ENCODE results near the gene ZNF224. TPM values are rescaled to one million over a fixed set of nuclear protein-coding genes. Genes with fewer than 3 reads are reported as not detected.
"Not testable (repeated sequence)": the region's sequence is repeated elsewhere in the genome, so short reads cannot be mapped to it uniquely, and the experiment has no call there.

Gene ZNF224
- total RNA-seq, 2 experiments from 2014 or later, result 13.3 to 14.0 TPM

DNA sequence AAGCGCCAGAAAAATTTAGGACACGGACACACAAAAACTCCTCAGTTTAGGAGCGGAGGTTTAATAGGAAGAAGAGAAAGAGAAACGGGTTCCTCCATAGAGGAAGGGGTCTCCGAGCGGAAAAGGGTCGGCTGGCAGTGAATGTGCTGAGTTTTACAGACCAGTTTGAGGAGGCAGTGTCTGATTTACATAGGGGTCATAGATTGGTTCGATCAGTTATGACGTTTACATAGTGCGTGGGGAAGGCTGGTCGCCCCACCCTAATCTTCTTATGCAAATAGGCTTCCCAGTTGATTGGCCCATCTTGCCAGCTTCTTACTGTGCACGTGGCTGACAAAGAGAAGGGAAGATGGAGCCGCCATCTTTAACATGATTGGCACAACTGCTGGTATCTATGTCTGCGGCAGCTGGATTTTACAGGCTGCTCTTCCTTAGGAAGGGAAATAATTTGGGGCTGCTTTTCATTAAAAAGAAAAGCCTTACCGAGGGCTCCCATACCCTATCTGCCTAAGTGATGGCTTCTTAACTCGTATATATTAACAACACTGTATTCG lies 17.8 kb downstream of the ZNF224 start:
- DNase-seq (peak; percentile 41), ATAC-seq (no peak)
- Mint-ChIP-seq H3K4me1 (ENCODE audit: low read depth) (peaks cover 12% of the 10 kb centered on the region), H3K9me3 (peaks cover 29% of the 10 kb centered on the region), H3K27me3 (no peaks in the 10 kb centered on the region), H3K36me3 (ENCODE audit: low read depth) (peaks cover 49% of the 10 kb centered on the region), H3K4me3 (peak overlapping the region; percentile 100), H3K27ac (no peak overlapping the region)
- intact Hi-C loops (cut with micrococcal nuclease), result no loop called here
- POLR2A ChIA-PET, result interaction anchor here (0.6 to 1.0 kb wide), 2 partner anchors 17 to 105 kb away, joined by 3 read pairs; no protein-coding TSS in a partner anchor
- CTCF ChIA-PET, result interaction anchor here (0.6 to 0.9 kb wide), 2 partner anchors 8 to 17 kb away, joined by 3 to 4 read pairs; no protein-coding TSS in a partner anchor
- TF ChIP-seq, protein P1, sequence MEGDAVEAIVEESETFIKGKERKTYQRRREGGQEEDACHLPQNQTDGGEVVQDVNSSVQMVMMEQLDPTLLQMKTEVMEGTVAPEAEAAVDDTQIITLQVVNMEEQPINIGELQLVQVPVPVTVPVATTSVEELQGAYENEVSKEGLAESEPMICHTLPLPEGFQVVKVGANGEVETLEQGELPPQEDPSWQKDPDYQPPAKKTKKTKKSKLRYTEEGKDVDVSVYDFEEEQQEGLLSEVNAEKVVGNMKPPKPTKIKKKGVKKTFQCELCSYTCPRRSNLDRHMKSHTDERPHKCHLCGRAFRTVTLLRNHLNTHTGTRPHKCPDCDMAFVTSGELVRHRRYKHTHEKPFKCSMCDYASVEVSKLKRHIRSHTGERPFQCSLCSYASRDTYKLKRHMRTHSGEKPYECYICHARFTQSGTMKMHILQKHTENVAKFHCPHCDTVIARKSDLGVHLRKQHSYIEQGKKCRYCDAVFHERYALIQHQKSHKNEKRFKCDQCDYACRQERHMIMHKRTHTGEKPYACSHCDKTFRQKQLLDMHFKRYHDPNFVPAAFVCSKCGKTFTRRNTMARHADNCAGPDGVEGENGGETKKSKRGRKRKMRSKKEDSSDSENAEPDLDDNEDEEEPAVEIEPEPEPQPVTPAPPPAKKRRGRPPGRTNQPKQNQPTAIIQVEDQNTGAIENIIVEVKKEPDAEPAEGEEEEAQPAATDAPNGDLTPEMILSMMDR (IDR thresholded peaks at IDR 0.05), result no peak

DNA sequence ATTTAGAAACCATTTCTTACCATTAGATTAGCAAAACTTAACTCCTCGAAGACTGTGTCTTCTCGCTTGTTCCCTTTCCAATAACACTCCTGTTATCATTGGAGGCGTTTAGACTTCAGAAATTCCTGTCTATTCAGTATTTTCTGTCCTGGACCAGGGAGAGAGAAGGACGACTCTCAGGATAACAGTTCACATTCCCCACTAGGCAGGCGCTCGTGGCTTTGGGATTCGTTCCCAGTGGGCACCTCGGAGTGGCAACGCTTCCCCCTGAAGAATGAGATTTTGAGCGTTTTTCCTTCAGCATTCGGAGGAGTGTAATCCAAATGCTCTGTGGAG lies 18.6 kb downstream of the ZNF224 start:
- Mint-ChIP-seq H3K4me1 (ENCODE audit: low read depth) (peaks cover 12% of the 10 kb centered on the region), H3K9me3 (peaks cover 21% of the 10 kb centered on the region), H3K27me3 (no peaks in the 10 kb centered on the region), H3K27ac (peak overlapping the region; percentile 96), H3K4me3 (peak overlapping the region; percentile 100), H3K36me3 (ENCODE audit: low read depth) (peaks cover 46% of the 10 kb centered on the region)
- ATAC-seq (no peak), DNase-seq (no peak)
- intact Hi-C loops (cut with micrococcal nuclease), result no loop called here
- POLR2A ChIA-PET, result interaction anchor here (1.0 to 1.3 kb wide), 2 partner anchors 18 to 363 kb away, joined by 3 read pairs; no protein-coding TSS in a partner anchor
- TF ChIP-seq, protein P1 (IDR thresholded peaks at IDR 0.05), result no peak
- CTCF ChIA-PET, result no interaction called here

DNA sequence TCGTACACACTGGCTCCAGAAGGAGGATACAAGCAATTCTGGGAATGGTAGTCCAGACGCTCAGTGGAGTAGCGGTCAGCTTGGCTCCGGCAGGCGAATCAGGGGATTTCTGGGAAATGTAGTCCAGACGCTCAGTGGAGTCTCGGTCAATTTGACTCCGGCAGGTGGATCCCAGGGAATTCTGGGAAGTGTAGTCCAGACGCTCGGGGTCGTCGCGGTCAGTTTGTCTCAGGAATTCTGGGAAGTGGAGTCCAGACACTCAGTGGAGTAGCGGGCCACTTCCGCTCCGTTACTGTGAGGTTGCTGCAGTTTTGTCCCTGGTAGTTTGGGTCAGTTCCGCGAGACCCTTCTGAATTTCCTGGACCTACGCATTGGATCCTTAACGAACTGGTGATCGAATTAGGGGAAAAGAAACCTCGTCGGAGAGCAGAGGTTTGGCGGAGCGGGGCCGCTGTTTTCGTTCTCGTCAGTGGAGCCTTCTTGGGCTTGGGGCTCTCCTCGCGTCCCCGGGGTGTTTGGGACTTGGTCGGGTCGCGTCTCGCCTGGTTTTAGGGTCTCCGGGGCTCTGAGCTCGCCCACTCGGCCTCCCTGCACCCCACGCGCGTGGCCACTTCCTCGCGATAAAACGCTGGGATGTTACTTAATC lies 19.1 kb downstream of the ZNF224 start, which contains the start of gene ZNF225:
TSS of gene ZNF225 (plus strand) at position 262 of the 646 bp plus-strand sequence. CDS start 2,429 bp downstream, outside the sequence.
- Mint-ChIP-seq H3K27ac (peak within 1 kb of the TSS; percentile 96), H3K36me3 (ENCODE audit: low read depth) (peaks cover 45% of the 10 kb centered on the region), H3K27me3 (no peaks in the 10 kb centered on the region), H3K9me3 (peaks cover 16% of the 10 kb centered on the region), H3K4me3 (peak within 1 kb of the TSS; percentile 100), H3K4me1 (ENCODE audit: low read depth) (peaks cover 12% of the 10 kb centered on the region)
- ChIA-PET CTCF (interaction anchor here (1.1 to 1.2 kb wide), 2 partner anchors 19 to 29 kb away, joined by 3 to 5 read pairs; partner anchors contain the start of genes ZNF224 and ZNF234), POLR2A (interaction anchor here (1.0 to 1.3 kb wide), 2 partner anchors 18 to 363 kb away, joined by 3 read pairs; no protein-coding TSS in a partner anchor)
- peak; percentile 94 for ATAC-seq
- intact Hi-C loops (cut with micrococcal nuclease), result no loop called here
- peak; percentile 93 for DNase-seq
- TF ChIP-seq, protein P1 (IDR thresholded peaks at IDR 0.05), result no peak

DNA sequence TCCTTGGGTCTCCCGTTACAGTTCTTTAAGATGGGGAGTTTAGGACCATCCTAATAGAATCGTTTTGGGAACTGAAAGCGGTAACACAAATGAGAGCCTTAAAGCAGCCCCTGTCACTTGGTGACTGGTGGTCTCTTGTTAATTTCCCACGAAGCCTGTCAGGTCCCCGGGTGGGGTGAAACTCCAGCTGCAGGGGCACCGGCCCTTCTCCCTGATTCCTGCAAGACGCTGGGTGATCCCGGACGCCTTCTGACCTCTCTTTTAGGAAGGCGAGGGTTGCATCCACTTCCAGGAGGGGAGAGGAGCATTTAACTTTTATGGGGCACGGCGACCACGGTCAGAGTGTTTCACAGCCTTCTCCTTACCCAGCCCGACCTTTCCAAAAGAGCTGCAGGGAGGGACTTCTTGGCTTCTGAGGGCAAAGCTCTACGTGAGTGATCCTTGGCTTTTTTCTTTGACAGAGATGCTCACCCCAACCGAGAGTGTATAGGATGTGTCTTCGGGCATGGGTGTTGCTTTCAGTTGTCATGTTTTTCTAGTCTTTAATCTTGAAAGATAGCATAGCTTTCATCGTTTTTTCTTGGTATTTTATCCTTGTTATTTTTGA lies 19.7 kb downstream of the ZNF224 start:
- TF ChIP-seq, protein P1 (IDR thresholded peaks at IDR 0.05), result no peak
- intact Hi-C loops (cut with micrococcal nuclease), result no loop called here
- POLR2A ChIA-PET, result interaction anchor here (0.7 to 1.3 kb wide), 4 partner anchors 53 to 1499 kb away, joined by 3 to 6 read pairs (median 4); no protein-coding TSS in a partner anchor
- no peak for ATAC-seq
- Mint-ChIP-seq H3K27me3 (no peaks in the 10 kb centered on the region), H3K36me3 (ENCODE audit: low read depth) (peaks cover 44% of the 10 kb centered on the region), H3K4me3 (peak overlapping the region; percentile 100), H3K4me1 (ENCODE audit: low read depth) (peaks cover 12% of the 10 kb centered on the region), H3K27ac (peak overlapping the region; percentile 96), H3K9me3 (peaks cover 14% of the 10 kb centered on the region)
- CTCF ChIA-PET, result interaction anchor here (0.7 to 1.2 kb wide), 3 partner anchors 19 to 576 kb away, joined by 3 to 5 read pairs (median 3); partner anchors contain the start of genes ZNF224 and ZNF234
- peak; percentile 4 for DNase-seq

DNA sequence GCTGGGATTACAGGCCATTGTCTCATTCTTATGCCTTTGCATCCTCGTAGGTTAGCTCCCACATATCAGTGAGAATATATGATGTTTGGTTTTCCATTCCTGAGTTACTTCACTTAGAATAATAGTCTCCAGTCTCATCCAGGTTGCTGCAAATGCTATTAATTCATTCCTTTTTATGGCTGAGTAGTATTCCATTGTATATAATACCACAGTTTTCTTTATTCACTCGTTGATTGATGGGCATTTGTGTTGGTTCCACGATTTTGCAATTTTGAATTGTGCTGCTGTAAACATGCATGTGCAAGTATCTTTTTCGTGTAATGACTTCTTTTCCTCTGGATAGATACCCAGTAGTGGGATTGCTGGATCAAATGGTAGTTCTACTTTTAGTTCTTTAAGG lies 27.0 kb downstream of the ZNF224 start:
- DNase-seq; H3K27ac Mint-ChIP-seq; intact Hi-C loops (cut with micrococcal nuclease); CTCF ChIA-PET; POLR2A ChIA-PET; H3K4me1 Mint-ChIP-seq (ENCODE audit: low read depth); ATAC-seq; H3K4me3 Mint-ChIP-seq; H3K27me3 Mint-ChIP-seq: not testable (repeated sequence)
- Mint-ChIP-seq H3K9me3 (peaks cover 41% of the 10 kb centered on the region), H3K36me3 (ENCODE audit: low read depth) (peaks cover 84% of the 10 kb centered on the region)
